A549 (cell line): ENCODE data around the gene CNGA2. TPM values are rescaled to one million over a fixed set of nuclear protein-coding genes. Genes with fewer than 3 reads are reported as not detected.

ENCODE experiments used
- ATAC-seq, 2 experiments: fragments of 200-7000 bp in 1 of 2; fragments of >200 bp in 1 of 2; cut with Nextera tagmentation in 1 of 2; cut with Tn5 transposase in 1 of 2; 3 replicates each; pipeline versions ENCODE4 v1.8.0 to v1.9.1; 2018 to 2020; ENCODE audit warnings: mild to moderate bottlenecking in 1 of 2, moderate library complexity in 1 of 2
- CTCF ChIA-PET: fragments of 300-600 bp; sonication (Branson Sonifier 250); formaldehyde crosslinking; extraction: SDS; loops from one replicate; lab custom pipeline; 2021; ENCODE audit warnings: antibody characterized with exemption, inconsistent platforms; lab: Yijun Ruan, JAX
- POLR2A ChIA-PET: fragments of 350-600 bp; formaldehyde crosslinking; extraction: SDS; loops from one replicate; lab custom pipeline; 2021; ENCODE audit warnings: antibody characterized with exemption, inconsistent platforms; lab: Yijun Ruan, JAX
- DNase-seq, 2 experiments: peaks; one replicate each; pipeline versions ENCODE4 v3.0.0 to v3.0.0-alpha.2; 2011 to 2016; ENCODE audit warnings: low read depth in 1 of 2, low spot score in 1 of 2
- FAIRE-seq: peaks from 2 replicates; lab custom pipeline; 2011; peaks lifted over from hg19 to GRCh38; lab: Jason Lieb, UNC
- H3K27ac ChIP-seq, 2 experiments: fragments of >200 bp; sonication (Bioruptor Twin); formaldehyde crosslinking; 3 replicates each; pipeline ENCODE4 v1.5.1; 2016 to 2017
- H3K4me1 ChIP-seq: fragments of >200 bp; sonication (Bioruptor Twin); formaldehyde crosslinking; 3 replicates; pipeline ENCODE4 v1.6.1; 2016
- H3K4me2 ChIP-seq: fragments of >200 bp; sonication (Bioruptor Twin); formaldehyde crosslinking; 3 replicates; pipeline ENCODE4 v1.6.1; 2016
- H3K4me3 ChIP-seq: fragments of >200 bp; sonication (Bioruptor Twin); formaldehyde crosslinking; 3 replicates; pipeline ENCODE4 v1.5.1; 2016
- H3K9me3 ChIP-seq: fragments of >200 bp; sonication (Bioruptor Twin); formaldehyde crosslinking; 3 replicates; pipeline ENCODE4 v1.6.1; 2016
- CEBPB ChIP-seq, 2 experiments: fragments of >200 bp in 1 of 2; sonication (Bioruptor Twin) in 1 of 2; formaldehyde crosslinking in 1 of 2; IDR thresholded peaks; 2 replicates each; pipeline ENCODE4 v1.6.1; 2012 to 2016
- EP300 ChIP-seq, 2 experiments: fragments of >200 bp; sonication (Bioruptor Twin); formaldehyde crosslinking; IDR thresholded peaks; 2 replicates in 1 of 2; 3 replicates in 1 of 2; pipeline ENCODE4 v1.6.1; 2016 to 2017
- FOSB ChIP-seq: fragments of 250-450 bp; sonication (Bioruptor Pico); IDR thresholded peaks from 2 replicates; pipeline ENCODE4 v1.5.0; 2020; ENCODE audit warnings: mild to moderate bottlenecking, moderate library complexity
- HEYL ChIP-seq: fragments of 250-450 bp; sonication (Bioruptor Pico); IDR thresholded peaks from 2 replicates; pipeline ENCODE4 v1.8.0; 2021; ENCODE audit warnings: mild to moderate bottlenecking, moderate library complexity
- HOXB13 ChIP-seq: fragments of 250-450 bp; sonication (Bioruptor Pico); IDR thresholded peaks from 2 replicates; pipeline ENCODE4 v1.5.0; 2020; ENCODE audit warnings: low read depth, mild to moderate bottlenecking, moderate library complexity
- NPAS2 ChIP-seq: fragments of 250-450 bp; sonication (Bioruptor Pico); IDR thresholded peaks from 2 replicates; pipeline ENCODE4 v1.8.0; 2022; ENCODE audit warnings: mild to moderate bottlenecking, moderate library complexity, borderline replicate concordance
- POLR2A ChIP-seq: IDR thresholded peaks from 2 replicates; pipeline ENCODE4 v1.6.1; 2012; ENCODE audit warnings: mild to moderate bottlenecking, low read length
- POLR2AphosphoS2 ChIP-seq: conservative IDR thresholded peaks from 2 replicates; pipeline ENCODE4 v1.6.1; 2012; ENCODE audit warnings: low read length, improper control_type of control experiment, inconsistent platforms
- RAD21 ChIP-seq, 2 experiments: fragments of >200 bp in 1 of 2; sonication (Bioruptor Twin) in 1 of 2; formaldehyde crosslinking in 1 of 2; IDR thresholded peaks in 1 of 2; conservative IDR thresholded peaks in 1 of 2; 2 replicates in 1 of 2; 3 replicates in 1 of 2; pipeline ENCODE4 v1.6.1; 2012 to 2018; ENCODE audit warnings: inconsistent platforms in 1 of 2
- RCOR1 ChIP-seq: fragments of 150-350 bp; IDR thresholded peaks from 2 replicates; pipeline ENCODE4 v1.6.1; 2014; ENCODE audit warnings: antibody characterized with exemption, low read length, low read depth
- RNF2 ChIP-seq: fragments of 200-600 bp; sonication (generic); IDR thresholded peaks from 2 replicates; pipeline ENCODE4 v1.6.1; 2016; ENCODE audit warnings: low read depth, mild to moderate bottlenecking, antibody characterized with exemption, moderate library complexity, borderline replicate concordance
- SMC3 ChIP-seq: fragments of >200 bp; sonication (Bioruptor Twin); formaldehyde crosslinking; IDR thresholded peaks from 3 replicates; pipeline ENCODE4 v1.6.1; 2018; ENCODE audit warnings: inconsistent platforms
- ZNF302 ChIP-seq: fragments of 250-450 bp; sonication (Bioruptor Pico); IDR thresholded peaks from 2 replicates; pipeline ENCODE4 v1.9.0; 2021; ENCODE audit warnings: inconsistent platforms, mild to moderate bottlenecking, moderate library complexity
- ZSCAN20 ChIP-seq: fragments of 250-450 bp; sonication (Bioruptor Pico); IDR thresholded peaks from 2 replicates; pipeline ENCODE4 v1.8.0; 2022; ENCODE audit warnings: mild to moderate bottlenecking, moderate library complexity
- WGBS: methylation state at CpG from one replicate; pipeline ENCODE4 v1.1.6; 2017; ENCODE audit errors: missing lambda C conversion rate; 5-methylcytosine and 5-hydroxymethylcytosine counted together
- polyA plus RNA-seq, 4 experiments: library from polyadenylated mRNA; depleted of rRNA in 3 of 4; stranded (reverse); fragments of >200 nt; fragmentation: RNase III in 1 of 4; extraction: RNeasy Plus Mini Kit Qiagen cat#74134 plus additional on column Dnase treatment in 1 of 4; gene quantifications; 2 replicates in 3 of 4; 3 replicates in 1 of 4; pipeline ENCODE4 v1.2.3, GENCODE V29; 2011 to 2017
- TF ChIP-seq, protein P1 (sequence below): fragments of 200-600 bp; sonication (generic); IDR thresholded peaks from 2 replicates; pipeline ENCODE4 v1.6.1; 2016; ENCODE audit warnings: antibody characterized with exemption, mild to moderate bottlenecking, moderate library complexity
- TF ChIP-seq, protein P2 (sequence below): fragments of >200 bp; sonication (Bioruptor Twin); formaldehyde crosslinking; IDR thresholded peaks from 3 replicates; pipeline ENCODE4 v1.6.1; 2016
- TF ChIP-seq, protein P3 (sequence below): IDR thresholded peaks from 2 replicates; pipeline ENCODE4 v1.6.1; 2012
- TF ChIP-seq, protein P4 (sequence below): fragments of 250-450 bp; sonication (Bioruptor Pico); IDR thresholded peaks from 2 replicates; pipeline ENCODE4 v1.5.0; 2020; ENCODE audit warnings: low read depth, mild to moderate bottlenecking, moderate library complexity
- TF ChIP-seq, protein P5 (sequence below): fragments of 450-650 bp; IDR thresholded peaks from 2 replicates; pipeline ENCODE4 v1.6.1; 2014; ENCODE audit warnings: antibody characterized with exemption
- TF ChIP-seq, protein P6 (sequence below): IDR thresholded peaks from 2 replicates; pipeline ENCODE4 v1.6.1; 2012; ENCODE audit warnings: low read depth, borderline replicate concordance
- TF ChIP-seq, protein P7 (sequence below): IDR thresholded peaks from 2 replicates; pipeline ENCODE4 v1.6.1; 2012

Gene CNGA2
- polyA plus RNA-seq, 2 of the 4 experiments (the other 2 are of a cell fraction) = not detected

DNA sequence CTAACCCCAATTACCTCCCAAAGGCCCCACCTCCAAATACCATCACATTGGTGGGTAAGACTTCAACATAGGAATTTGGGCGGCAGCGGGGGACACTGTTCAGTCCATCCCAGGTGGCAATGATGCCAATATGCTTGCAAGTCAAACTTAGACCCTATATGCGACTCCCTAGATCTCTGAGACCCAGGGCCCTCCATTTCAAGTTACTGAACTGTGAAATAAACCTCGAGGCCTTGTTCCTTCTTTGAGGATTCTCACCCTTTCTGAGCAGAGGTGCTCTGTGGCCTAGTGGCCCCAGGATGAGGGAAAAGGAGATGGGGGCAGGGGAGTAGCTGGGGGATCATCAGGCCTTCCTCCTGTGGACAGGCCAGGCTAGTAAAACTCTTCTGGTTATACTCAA, 44.7 kb downstream of the CNGA2 start:
- Histone ChIP-seq H3K9me3 (no peaks in the 10 kb centered on the region), H3K4me2 (no peak overlapping the region), H3K4me3 (no peak overlapping the region), H3K4me1 (no peaks in the 10 kb centered on the region), H3K27ac (no peak overlapping the region)
- ATAC-seq (no peak), DNase-seq (no peak), FAIRE-seq (no peak)
- TF ChIP-seq RAD21 (conservative IDR thresholded peaks at IDR 0.05 in 1 of 2, IDR thresholded peaks at IDR 0.05 in 1 of 2) = no peak
- no peak for TF ChIP-seq SMC3
- TF ChIP-seq, protein P1, sequence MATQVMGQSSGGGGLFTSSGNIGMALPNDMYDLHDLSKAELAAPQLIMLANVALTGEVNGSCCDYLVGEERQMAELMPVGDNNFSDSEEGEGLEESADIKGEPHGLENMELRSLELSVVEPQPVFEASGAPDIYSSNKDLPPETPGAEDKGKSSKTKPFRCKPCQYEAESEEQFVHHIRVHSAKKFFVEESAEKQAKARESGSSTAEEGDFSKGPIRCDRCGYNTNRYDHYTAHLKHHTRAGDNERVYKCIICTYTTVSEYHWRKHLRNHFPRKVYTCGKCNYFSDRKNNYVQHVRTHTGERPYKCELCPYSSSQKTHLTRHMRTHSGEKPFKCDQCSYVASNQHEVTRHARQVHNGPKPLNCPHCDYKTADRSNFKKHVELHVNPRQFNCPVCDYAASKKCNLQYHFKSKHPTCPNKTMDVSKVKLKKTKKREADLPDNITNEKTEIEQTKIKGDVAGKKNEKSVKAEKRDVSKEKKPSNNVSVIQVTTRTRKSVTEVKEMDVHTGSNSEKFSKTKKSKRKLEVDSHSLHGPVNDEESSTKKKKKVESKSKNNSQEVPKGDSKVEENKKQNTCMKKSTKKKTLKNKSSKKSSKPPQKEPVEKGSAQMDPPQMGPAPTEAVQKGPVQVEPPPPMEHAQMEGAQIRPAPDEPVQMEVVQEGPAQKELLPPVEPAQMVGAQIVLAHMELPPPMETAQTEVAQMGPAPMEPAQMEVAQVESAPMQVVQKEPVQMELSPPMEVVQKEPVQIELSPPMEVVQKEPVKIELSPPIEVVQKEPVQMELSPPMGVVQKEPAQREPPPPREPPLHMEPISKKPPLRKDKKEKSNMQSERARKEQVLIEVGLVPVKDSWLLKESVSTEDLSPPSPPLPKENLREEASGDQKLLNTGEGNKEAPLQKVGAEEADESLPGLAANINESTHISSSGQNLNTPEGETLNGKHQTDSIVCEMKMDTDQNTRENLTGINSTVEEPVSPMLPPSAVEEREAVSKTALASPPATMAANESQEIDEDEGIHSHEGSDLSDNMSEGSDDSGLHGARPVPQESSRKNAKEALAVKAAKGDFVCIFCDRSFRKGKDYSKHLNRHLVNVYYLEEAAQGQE = no peak
- TF ChIP-seq POLR2A = no peak
- TF ChIP-seq EP300 (IDR thresholded peaks at IDR 0.05) = no peak
- TF ChIP-seq, protein P2, sequence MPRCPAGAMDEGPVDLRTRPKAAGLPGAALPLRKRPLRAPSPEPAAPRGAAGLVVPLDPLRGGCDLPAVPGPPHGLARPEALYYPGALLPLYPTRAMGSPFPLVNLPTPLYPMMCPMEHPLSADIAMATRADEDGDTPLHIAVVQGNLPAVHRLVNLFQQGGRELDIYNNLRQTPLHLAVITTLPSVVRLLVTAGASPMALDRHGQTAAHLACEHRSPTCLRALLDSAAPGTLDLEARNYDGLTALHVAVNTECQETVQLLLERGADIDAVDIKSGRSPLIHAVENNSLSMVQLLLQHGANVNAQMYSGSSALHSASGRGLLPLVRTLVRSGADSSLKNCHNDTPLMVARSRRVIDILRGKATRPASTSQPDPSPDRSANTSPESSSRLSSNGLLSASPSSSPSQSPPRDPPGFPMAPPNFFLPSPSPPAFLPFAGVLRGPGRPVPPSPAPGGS = no peak
- TF ChIP-seq HEYL (CRISPR knock-in tag) = no peak
- no peak for TF ChIP-seq FOSB (CRISPR knock-in tag)
- no peak for TF ChIP-seq ZSCAN20 (CRISPR knock-in tag)
- TF ChIP-seq, protein P3, sequence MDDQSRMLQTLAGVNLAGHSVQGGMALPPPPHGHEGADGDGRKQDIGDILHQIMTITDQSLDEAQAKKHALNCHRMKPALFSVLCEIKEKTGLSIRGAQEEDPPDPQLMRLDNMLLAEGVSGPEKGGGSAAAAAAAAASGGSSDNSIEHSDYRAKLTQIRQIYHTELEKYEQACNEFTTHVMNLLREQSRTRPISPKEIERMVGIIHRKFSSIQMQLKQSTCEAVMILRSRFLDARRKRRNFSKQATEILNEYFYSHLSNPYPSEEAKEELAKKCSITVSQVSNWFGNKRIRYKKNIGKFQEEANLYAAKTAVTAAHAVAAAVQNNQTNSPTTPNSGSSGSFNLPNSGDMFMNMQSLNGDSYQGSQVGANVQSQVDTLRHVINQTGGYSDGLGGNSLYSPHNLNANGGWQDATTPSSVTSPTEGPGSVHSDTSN = no peak
- TF ChIP-seq CEBPB (IDR thresholded peaks at IDR 0.05) = no peak
- WGBS = 61% methylated on average over 3 of the region's 4 CpGs
- CTCF ChIA-PET = no interaction called here
- POLR2A ChIA-PET = no interaction called here

DNA sequence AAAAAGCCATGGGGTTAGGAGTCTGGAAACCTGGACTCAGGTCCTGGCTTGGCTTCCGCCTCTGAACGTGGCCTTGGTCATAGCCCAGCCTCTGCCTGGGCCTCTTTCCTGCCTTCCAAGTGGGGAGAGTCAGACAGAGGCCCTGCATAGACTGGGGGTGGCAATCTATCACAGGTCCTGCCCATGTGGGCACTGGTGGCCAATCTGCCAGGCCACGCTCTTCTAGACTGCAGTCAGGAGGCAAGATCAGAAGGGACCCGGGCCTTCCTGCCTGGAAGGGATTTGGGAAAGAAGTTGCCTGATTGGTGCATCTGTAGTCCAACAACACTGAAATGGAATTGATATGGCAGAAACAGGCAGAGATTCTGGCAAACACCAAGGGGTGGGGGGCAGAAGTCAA, 46.1 kb downstream of the CNGA2 start:
- Histone ChIP-seq H3K27ac (no peak overlapping the region), H3K4me3 (no peak overlapping the region), H3K4me1 (no peaks in the 10 kb centered on the region), H3K9me3 (no peaks in the 10 kb centered on the region), H3K4me2 (no peak overlapping the region)
- TF ChIP-seq NPAS2 (no peak), EP300 (IDR thresholded peaks at IDR 0.05) (no peak), RCOR1 (no peak), CEBPB (IDR thresholded peaks at IDR 0.05) (no peak), RNF2 (no peak), POLR2AphosphoS2 (no peak), HOXB13 (no peak), ZNF302 (no peak)
- TF ChIP-seq, protein P4, sequence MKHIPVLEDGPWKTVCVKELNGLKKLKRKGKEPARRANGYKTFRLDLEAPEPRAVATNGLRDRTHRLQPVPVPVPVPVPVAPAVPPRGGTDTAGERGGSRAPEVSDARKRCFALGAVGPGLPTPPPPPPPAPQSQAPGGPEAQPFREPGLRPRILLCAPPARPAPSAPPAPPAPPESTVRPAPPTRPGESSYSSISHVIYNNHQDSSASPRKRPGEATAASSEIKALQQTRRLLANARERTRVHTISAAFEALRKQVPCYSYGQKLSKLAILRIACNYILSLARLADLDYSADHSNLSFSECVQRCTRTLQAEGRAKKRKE = no peak
- TF ChIP-seq, protein P5, sequence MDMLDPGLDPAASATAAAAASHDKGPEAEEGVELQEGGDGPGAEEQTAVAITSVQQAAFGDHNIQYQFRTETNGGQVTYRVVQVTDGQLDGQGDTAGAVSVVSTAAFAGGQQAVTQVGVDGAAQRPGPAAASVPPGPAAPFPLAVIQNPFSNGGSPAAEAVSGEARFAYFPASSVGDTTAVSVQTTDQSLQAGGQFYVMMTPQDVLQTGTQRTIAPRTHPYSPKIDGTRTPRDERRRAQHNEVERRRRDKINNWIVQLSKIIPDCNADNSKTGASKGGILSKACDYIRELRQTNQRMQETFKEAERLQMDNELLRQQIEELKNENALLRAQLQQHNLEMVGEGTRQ = no peak
- TF ChIP-seq, protein P6, sequence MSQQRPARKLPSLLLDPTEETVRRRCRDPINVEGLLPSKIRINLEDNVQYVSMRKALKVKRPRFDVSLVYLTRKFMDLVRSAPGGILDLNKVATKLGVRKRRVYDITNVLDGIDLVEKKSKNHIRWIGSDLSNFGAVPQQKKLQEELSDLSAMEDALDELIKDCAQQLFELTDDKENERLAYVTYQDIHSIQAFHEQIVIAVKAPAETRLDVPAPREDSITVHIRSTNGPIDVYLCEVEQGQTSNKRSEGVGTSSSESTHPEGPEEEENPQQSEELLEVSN = no peak
- TF ChIP-seq, protein P7, sequence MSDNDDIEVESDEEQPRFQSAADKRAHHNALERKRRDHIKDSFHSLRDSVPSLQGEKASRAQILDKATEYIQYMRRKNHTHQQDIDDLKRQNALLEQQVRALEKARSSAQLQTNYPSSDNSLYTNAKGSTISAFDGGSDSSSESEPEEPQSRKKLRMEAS = no peak
- ChIA-PET CTCF (no interaction called here), POLR2A (no interaction called here)
- no peak for ATAC-seq
- WGBS = 89% methylated on average over 2 of the region's 4 CpGs
- no peak for FAIRE-seq
- DNase-seq = no peak
